Measurements from ENCODE around the gene WIPI1.

- no peak for TF ChIP-seq NFRKB (IDR thresholded peaks at IDR 0.05)
- TF ChIP-seq PKNOX1 (IDR thresholded peaks at IDR 0.05), result no peak
- TF ChIP-seq CTBP1 (IDR thresholded peaks at IDR 0.05; ENCODE audit: borderline replicate concordance), result no peak
- no peak for TF ChIP-seq HDGF (IDR thresholded peaks at IDR 0.05; ENCODE audit: borderline replicate concordance)
- no peak for TF ChIP-seq TARDBP (IDR thresholded peaks at IDR 0.05)
- no peak for TF ChIP-seq ELF4 (IDR thresholded peaks at IDR 0.05)
- TF ChIP-seq SP1 (IDR thresholded peaks at IDR 0.05), result no peak
- TF ChIP-seq BHLHE40 (IDR thresholded peaks at IDR 0.05; ENCODE audit: borderline replicate concordance), result no peak
- TF ChIP-seq FOXM1 (IDR thresholded peaks at IDR 0.05; ENCODE audit: borderline replicate concordance), result no peak
- no peak for TF ChIP-seq FOXK2 (IDR thresholded peaks at IDR 0.05)
- no peak for TF ChIP-seq FOXA1 (IDR thresholded peaks at IDR 0.05)
- TF ChIP-seq ZNF384 (IDR thresholded peaks at IDR 0.05), result no peak
Observed at GRCh38 chr17:68421486-68421885, 35.8 kb downstream of the WIPI1 start.

Measured in HEK293T (cell line).